Activated naive CD4-positive, alpha-beta T cell treated with anti-CD3 and anti-CD28 coated beads, Interleukin-2, amount 10 ng/mL, durations not matched to agents 7 days and 5 days (primary cell): ENCODE data around the gene MC1R.
"Not testable (repeated sequence)": the region's sequence is repeated elsewhere in the genome, so short reads cannot be mapped to it uniquely, and the experiment has no call there.

ENCODE experiments used
- CTCF ChIA-PET: fragments of 350-600 bp; sonication (Branson Sonifier 250); formaldehyde crosslinking; loops from one replicate; lab custom pipeline; 2021; ENCODE audit warnings: antibody characterized with exemption; lab: Charles Lee
- DNase-seq: peaks from one replicate; pipeline ENCODE4 v3.0.0-alpha.2; 2020
- H3K27ac Mint-ChIP-seq: one replicate; pipeline ENCODE4 v1.8.0; 2021; ENCODE audit warnings: mild to moderate bottlenecking, moderate library complexity, mixed read lengths
- H3K27me3 Mint-ChIP-seq: one replicate; pipeline ENCODE4 v1.8.0; 2021; ENCODE audit warnings: mild to moderate bottlenecking, mixed read lengths
- H3K36me3 Mint-ChIP-seq: one replicate; pipeline ENCODE4 v1.8.0; 2021; ENCODE audit warnings: mixed read lengths
- H3K4me1 Mint-ChIP-seq: one replicate; pipeline ENCODE4 v1.8.0; 2021; ENCODE audit warnings: mixed read lengths
- H3K4me3 Mint-ChIP-seq: one replicate; pipeline ENCODE4 v1.8.0; 2021; ENCODE audit warnings: mild to moderate bottlenecking, moderate library complexity, mixed read lengths
- H3K9me3 Mint-ChIP-seq: one replicate; pipeline ENCODE4 v1.8.0; 2021; ENCODE audit warnings: mixed read lengths

MC1R gene

DNA sequence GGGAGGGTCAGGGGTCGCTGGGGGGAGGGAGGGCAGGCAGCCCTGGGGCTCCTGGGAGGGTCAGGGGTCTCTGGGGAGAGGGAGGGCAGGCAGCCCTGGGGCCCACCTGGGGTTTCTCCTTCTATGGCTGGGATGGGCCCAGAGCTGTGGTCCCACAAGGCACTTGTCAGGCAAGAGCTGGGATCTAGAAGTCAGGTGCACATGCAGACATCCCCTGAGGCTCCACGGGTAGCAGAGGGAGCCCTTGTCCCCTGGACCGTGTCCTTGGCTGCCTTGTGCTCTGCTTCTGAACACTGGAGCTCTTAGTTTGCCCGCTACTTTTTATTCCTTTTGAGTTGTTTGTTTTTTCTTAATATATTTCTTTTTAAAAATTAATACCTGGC is 6.3 kb downstream of the MC1R start:
- H3K27ac Mint-ChIP-seq, result no peak overlapping the region
- DNase-seq, result no peak
- no peaks in the 10 kb centered on the region for H3K36me3 Mint-ChIP-seq
- peaks cover 86% of the 10 kb centered on the region for H3K27me3 Mint-ChIP-seq
- peaks cover 40% of the 10 kb centered on the region for H3K4me1 Mint-ChIP-seq
- CTCF ChIA-PET, result interaction anchor here (0.6 to 3.4 kb wide), 3 partner anchors 15 to 1232 kb away, joined by 3 to 16 read pairs (median 3); no protein-coding TSS in a partner anchor
- no peaks in the 10 kb centered on the region for H3K9me3 Mint-ChIP-seq
- H3K4me3 Mint-ChIP-seq, result no peak overlapping the region

DNA sequence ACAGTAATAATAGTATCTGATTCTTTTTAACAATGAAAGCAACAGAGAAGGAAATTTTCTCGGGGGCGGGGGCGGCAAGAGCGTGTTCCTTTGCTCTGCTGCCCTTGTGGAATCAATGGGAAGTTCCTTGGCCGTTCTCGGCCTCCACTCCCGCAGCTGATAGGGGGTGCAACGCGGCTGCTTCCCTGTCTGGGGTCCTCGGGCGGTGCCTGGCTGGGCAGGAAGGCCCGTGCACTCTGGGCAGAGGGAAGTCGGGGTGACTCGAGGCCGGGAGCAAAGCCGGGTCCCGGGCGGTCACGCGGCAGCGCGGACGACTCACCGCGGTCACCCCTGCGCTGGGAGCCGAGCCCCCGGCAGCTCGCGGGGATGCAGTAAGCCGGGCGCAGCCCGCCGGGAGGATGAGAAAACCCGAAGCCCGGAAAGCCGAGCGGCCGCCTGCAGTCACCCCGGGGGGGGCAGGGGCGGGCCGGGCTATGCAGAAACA is 7.0 kb downstream of the MC1R start:
- no peaks in the 10 kb centered on the region for H3K9me3 Mint-ChIP-seq
- peak overlapping the region; percentile 35 for H3K4me3 Mint-ChIP-seq
- H3K27ac Mint-ChIP-seq, result no peak overlapping the region
- H3K36me3 Mint-ChIP-seq, result no peaks in the 10 kb centered on the region
- CTCF ChIA-PET, result no interaction called here
- no peak for DNase-seq
- peaks cover 83% of the 10 kb centered on the region for H3K27me3 Mint-ChIP-seq
- peaks cover 33% of the 10 kb centered on the region for H3K4me1 Mint-ChIP-seq

DNA sequence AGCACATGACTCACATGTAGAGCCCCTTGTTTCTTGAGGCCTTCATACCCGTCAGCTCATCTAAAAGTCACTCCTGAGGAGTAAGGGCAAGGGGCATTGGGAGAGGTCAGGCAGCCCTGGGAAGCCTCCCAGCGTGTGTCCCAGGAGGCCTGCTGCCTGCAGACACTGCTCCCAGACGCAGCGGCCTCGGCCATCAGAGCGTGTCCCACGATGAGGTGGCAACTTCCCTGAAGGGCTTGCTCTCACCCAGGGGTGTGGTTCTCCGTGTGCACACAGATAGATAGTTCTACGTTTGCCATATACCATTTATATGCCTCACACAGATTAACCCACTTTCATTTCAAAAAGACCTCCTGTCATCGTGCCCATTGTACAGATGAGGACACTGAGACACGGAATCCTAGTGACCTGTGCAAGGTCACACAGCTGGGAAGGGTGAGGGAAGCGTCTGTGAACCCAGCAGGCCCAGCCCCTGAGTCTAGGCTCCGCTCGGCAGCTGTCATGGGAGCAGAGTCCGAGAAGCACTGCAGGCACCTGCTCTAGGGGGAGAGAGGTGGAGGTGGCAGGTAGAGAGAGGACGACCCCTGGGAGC is 12.7 kb downstream of the MC1R start:
- H3K27ac Mint-ChIP-seq, result no peak overlapping the region
- H3K36me3 Mint-ChIP-seq, result no peaks in the 10 kb centered on the region
- DNase-seq, result no peak
- H3K9me3 Mint-ChIP-seq, result no peaks in the 10 kb centered on the region
- CTCF ChIA-PET, result interaction anchor here (1.2 kb wide), 1 partner anchor 21 kb away, joined by 4 read pairs; no protein-coding TSS in a partner anchor
- peaks cover 3% of the 10 kb centered on the region for H3K4me1 Mint-ChIP-seq
- peaks cover 42% of the 10 kb centered on the region for H3K27me3 Mint-ChIP-seq
- H3K4me3 Mint-ChIP-seq, result no peak overlapping the region

DNA sequence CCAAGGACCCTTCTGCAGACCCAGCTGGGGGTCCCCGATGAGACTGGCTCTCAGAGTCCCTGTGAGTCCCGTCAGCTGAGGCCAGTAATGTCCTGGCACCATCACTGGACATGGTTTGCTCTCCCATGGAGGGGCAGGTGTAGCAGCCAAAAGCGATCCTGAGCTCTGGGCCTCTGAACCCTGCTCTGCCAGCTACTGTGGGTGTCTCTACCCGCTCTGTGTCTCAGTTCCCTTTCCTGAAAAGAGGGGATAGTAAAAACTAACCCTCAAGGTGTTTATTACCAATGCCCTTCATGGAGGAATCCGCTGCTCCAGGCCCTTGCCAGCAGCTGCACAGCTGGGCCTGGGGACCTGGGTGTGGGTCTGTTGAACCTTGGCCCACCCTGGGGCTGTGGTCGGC is 13.3 kb downstream of the MC1R start:
- Mint-ChIP-seq H3K4me3 (no peak overlapping the region), H3K27me3 (peaks cover 38% of the 10 kb centered on the region), H3K36me3 (no peaks in the 10 kb centered on the region), H3K27ac (no peak overlapping the region), H3K9me3 (no peaks in the 10 kb centered on the region), H3K4me1 (no peaks in the 10 kb centered on the region)
- no peak for DNase-seq
- CTCF ChIA-PET, result interaction anchor here (1.2 kb wide), 1 partner anchor 22 kb away, joined by 4 read pairs; no protein-coding TSS in a partner anchor

DNA sequence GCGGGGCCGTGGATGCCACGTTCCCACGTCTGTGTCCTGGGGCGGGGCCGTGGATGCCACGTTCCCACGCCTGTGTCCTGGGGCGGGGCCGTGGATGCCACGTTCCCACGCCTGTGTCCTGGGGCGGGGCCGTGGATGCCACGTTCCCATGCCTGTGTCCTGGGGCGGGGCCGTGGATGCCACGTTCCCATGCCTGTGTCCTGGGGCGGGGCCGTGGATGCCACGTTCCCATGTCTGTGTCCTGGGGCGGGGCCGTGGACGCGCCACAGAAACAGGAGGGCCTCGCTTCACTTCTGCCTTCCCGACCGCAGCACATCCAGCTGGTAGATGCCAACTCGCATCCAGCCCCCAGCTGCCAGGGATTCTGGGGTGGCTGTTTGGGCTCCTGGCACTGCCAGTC is 15.4 kb downstream of the MC1R start:
- H3K4me3 Mint-ChIP-seq, result not testable (repeated sequence)

DNA sequence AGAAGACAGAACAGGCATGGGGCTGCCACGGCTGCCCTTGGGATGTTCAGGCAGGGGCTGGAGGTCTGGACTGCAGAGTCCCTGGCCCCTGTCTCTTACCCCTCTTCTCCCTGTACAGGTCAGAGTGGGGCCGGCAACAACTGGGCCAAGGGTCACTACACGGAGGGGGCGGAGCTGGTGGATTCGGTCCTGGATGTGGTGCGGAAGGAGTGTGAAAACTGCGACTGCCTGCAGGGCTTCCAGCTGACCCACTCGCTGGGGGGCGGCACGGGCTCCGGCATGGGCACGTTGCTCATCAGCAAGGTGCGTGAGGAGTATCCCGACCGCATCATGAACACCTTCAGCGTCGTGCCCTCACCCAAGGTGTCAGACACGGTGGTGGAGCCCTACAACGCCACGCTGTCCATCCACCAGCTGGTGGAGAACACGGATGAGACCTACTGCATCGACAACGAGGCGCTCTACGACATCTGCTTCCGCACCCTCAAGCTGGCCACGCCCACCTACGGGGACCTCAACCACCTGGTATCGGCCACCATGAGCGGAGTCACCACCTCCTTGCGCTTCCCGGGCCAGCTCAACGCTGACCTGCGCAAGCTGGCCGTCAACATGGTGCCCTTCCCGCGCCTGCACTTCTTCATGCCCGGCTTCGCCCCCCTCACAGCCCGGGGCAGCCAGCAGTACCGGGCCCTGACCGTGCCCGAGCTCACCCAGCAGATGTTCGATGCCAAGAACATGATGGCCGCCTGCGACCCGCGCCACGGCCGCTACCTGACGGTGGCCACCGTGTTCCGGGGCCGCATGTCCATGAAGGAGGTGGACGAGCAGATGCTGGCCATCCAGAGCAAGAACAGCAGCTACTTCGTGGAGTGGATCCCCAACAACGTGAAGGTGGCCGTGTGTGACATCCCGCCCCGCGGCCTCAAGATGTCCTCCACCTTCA is 16.2 kb downstream of the MC1R start:
- Mint-ChIP-seq H3K27ac (no peak overlapping the region), H3K9me3 (no peaks in the 10 kb centered on the region), H3K27me3 (peaks cover 32% of the 10 kb centered on the region), H3K36me3 (no peaks in the 10 kb centered on the region), H3K4me1 (no peaks in the 10 kb centered on the region), H3K4me3 (no peak overlapping the region)
- CTCF ChIA-PET, result no interaction called here
- no peak for DNase-seq

More for the DNA sequence above, 15.4 kb downstream of the MC1R start:
- H3K27me3 Mint-ChIP-seq, result peaks cover 36% of the 10 kb centered on the region
- H3K9me3 Mint-ChIP-seq, H3K27ac Mint-ChIP-seq, CTCF ChIA-PET, H3K4me1 Mint-ChIP-seq, H3K36me3 Mint-ChIP-seq, DNase-seq: not testable (repeated sequence)

DNA sequence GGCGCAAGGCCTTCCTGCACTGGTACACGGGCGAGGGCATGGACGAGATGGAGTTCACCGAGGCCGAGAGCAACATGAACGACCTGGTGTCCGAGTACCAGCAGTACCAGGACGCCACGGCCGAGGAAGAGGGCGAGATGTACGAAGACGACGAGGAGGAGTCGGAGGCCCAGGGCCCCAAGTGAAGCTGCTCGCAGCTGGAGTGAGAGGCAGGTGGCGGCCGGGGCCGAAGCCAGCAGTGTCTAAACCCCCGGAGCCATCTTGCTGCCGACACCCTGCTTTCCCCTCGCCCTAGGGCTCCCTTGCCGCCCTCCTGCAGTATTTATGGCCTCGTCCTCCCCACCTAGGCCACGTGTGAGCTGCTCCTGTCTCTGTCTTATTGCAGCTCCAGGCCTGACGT is 17.0 kb downstream of the MC1R start:
- H3K4me3 Mint-ChIP-seq, H3K36me3 Mint-ChIP-seq, CTCF ChIA-PET, H3K27ac Mint-ChIP-seq, H3K4me1 Mint-ChIP-seq, H3K9me3 Mint-ChIP-seq, DNase-seq: not testable (repeated sequence)
- H3K27me3 Mint-ChIP-seq, result peaks cover 30% of the 10 kb centered on the region

DNA sequence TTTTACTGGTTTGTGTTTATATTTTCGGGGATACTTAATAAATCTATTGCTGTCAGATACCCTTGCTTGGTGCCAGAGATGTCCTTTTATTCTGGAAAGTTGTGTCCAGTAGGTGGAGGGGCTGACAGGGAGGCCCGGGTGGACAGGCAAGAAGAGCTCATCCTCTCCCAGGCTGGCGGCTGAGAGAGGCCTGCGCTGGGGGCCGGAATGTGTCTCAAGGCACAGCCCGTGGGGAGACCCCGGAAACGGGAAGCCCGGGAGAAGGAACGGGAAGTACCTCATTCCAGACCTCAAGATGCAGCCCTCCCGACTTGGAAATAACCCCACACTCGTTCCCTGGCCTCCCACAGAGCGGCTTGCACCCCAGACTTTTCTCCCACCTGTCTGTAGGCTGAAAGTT is 17.4 kb downstream of the MC1R start:
- H3K4me3 Mint-ChIP-seq, result no peak overlapping the region
- no peak overlapping the region for H3K27ac Mint-ChIP-seq
- CTCF ChIA-PET, result no interaction called here

DNA sequence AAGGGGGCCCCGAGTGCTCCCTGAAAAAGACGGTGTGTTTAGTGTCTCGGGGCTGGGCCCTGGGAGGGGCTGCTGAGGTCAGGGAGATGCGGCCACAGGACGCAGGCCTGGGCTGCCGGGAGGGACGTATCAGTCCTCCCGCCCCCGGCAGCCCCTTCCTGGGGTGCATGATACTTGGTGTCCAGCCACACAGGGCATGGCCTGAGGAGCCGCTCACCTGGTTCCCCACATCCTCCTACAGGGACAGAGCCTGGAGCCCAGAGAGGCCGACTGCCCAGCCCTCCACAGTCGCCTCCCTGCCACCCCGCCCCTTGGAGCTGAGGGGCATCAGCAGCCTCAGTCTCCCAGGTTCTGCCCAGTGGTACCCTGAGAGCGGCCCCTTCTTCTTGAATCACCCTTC is 17.8 kb downstream of the MC1R start:
- no peaks in the 10 kb centered on the region for H3K4me1 Mint-ChIP-seq
- H3K36me3 Mint-ChIP-seq, result no peaks in the 10 kb centered on the region
- no peak for DNase-seq
- H3K4me3 Mint-ChIP-seq, result no peak overlapping the region
- CTCF ChIA-PET, result no interaction called here
- no peaks in the 10 kb centered on the region for H3K9me3 Mint-ChIP-seq
- H3K27ac Mint-ChIP-seq, result no peak overlapping the region
- peaks cover 25% of the 10 kb centered on the region for H3K27me3 Mint-ChIP-seq

More for the DNA sequence above, 17.4 kb downstream of the MC1R start:
- H3K9me3 Mint-ChIP-seq, result no peaks in the 10 kb centered on the region
- H3K36me3 Mint-ChIP-seq, result no peaks in the 10 kb centered on the region
- no peak for DNase-seq
- no peaks in the 10 kb centered on the region for H3K4me1 Mint-ChIP-seq
- peaks cover 29% of the 10 kb centered on the region for H3K27me3 Mint-ChIP-seq

DNA sequence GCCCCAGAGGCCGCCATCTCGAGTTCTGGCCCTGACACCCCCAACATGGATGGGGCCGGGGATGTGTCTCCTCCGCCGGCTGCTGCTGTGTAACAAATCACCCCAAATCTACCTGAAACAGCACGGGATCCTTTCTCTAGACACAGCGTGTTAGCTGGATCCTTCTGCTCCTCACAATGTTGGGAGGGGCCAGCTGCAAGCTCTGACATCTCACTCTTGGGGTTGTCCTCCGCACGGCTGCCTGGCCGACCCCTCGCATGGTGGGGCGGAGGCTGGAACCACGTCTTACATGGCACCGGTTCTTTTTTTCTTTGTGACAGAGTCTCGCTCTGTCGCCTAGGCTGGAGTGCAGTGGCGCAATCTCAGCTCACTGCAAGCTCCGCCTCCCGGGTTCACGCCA is 18.3 kb downstream of the MC1R start:
- Mint-ChIP-seq H3K27ac (no peak overlapping the region), H3K27me3 (peaks cover 25% of the 10 kb centered on the region), H3K36me3 (no peaks in the 10 kb centered on the region), H3K9me3 (no peaks in the 10 kb centered on the region), H3K4me1 (no peaks in the 10 kb centered on the region), H3K4me3 (no peak overlapping the region)
- DNase-seq, result no peak
- CTCF ChIA-PET, result no interaction called here

DNA sequence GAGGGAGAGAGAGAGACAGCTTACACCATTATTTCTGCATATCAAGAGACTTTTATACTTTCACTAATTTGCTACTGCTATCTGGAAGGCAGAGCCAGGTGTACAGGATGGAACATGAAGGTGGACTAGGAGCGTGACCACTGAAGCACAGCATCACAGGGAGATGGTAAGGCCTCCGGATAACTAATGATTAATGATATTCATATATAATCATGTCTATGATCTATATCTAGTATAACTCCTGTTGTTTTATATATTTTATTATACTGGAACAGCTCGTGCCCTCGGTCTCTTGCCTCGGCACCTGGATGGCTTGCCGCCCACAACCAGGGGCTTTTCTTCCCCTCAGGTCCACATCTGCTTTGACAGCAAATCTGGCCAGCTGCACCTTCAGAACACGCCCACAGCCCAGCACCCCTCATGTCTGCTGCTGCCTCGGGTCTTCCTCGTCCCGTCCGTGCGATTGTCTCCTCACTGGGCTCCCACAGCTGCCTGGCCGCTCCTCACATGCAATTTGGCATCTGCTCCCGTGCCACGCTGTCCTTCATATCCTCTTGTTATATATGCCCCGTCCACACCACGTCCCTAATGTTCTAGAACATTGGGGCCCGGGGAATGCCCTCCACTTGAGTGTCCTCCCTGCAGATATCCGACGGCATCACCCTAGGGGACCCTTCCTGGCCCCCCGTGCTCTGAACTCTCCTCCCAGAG is 19.7 kb downstream of the MC1R start:
- DNase-seq, result no peak
- H3K36me3 Mint-ChIP-seq, result no peaks in the 10 kb centered on the region
- H3K4me1 Mint-ChIP-seq, result no peaks in the 10 kb centered on the region
- H3K9me3 Mint-ChIP-seq, result no peaks in the 10 kb centered on the region
- CTCF ChIA-PET, result no interaction called here
- peaks cover 34% of the 10 kb centered on the region for H3K27me3 Mint-ChIP-seq
- no peak overlapping the region for H3K27ac Mint-ChIP-seq
- H3K4me3 Mint-ChIP-seq, result no peak overlapping the region

DNA sequence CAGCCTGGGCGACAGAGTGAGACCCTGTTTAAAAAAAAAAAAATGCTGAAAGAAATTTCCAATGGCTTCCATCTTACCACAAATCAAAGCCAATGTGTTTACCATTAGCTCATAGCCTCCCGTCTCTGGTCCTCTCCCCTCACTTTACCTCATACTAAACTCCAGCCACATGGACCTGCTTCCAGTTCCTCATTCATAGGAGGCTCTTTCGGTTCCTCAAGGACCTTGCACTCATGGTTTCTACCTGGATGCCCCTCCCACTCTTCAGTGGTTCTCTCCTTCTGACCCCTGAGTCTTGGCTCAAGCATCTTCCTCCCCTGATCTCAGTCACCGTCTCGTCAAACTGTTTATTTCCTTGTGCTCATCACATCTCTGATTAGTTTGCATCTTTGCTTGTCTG is 26.1 kb downstream of the MC1R start:
- H3K27me3 Mint-ChIP-seq, result peaks cover 63% of the 10 kb centered on the region
- H3K4me1 Mint-ChIP-seq, result peaks cover 7% of the 10 kb centered on the region
- no peak overlapping the region for H3K27ac Mint-ChIP-seq
- CTCF ChIA-PET, result no interaction called here
- H3K9me3 Mint-ChIP-seq, result no peaks in the 10 kb centered on the region
- H3K4me3 Mint-ChIP-seq, result no peak overlapping the region
- DNase-seq, result no peak
- H3K36me3 Mint-ChIP-seq, result no peaks in the 10 kb centered on the region

DNA sequence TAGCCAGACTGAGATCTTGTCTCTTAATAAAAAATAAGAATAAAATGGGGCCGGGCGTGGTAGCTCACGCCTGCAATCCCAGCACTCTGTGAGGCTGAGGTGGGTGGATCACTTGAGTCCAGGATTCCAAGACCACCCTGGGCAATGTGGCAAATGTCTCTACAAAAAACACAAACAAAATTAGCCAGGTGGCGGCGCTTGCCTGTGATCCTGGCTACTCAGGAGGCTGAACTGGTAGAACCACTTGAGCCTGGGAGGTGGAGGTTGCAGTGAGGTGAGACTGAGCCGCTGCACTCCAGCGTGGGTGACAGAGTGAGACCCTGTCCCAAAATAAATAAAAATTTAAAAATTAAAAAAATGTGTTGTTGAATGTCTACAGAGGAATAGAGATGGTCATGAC is 27.0 kb downstream of the MC1R start:
- peaks cover 68% of the 10 kb centered on the region for H3K27me3 Mint-ChIP-seq
- CTCF ChIA-PET, result no interaction called here
- H3K9me3 Mint-ChIP-seq, result no peaks in the 10 kb centered on the region
- H3K4me3 Mint-ChIP-seq, result no peak overlapping the region
- H3K4me1 Mint-ChIP-seq, result peaks cover 12% of the 10 kb centered on the region
- H3K36me3 Mint-ChIP-seq, result no peaks in the 10 kb centered on the region
- no peak overlapping the region for H3K27ac Mint-ChIP-seq
- no peak for DNase-seq

DNA sequence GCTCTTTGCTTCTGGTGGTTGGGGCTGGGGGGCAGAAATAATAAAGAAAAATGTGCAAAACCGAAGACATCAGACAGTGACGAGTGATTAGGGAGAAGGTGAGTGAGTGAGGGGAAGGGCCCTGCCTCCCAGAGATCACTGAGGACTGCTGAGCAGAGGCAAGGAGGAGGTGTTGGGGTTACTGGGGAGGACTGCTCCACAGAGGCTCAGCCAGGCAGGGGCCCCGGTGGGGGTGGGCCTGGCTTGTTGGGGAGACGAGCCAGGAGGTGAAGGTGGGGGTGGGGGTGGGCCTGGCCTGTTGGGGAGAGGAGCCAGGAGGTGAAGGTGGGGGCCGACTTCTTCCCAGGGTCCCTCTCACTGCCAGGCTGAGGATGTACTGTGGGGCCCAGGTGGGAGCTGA is 27.9 kb downstream of the MC1R start:
- Mint-ChIP-seq H3K27me3 (peaks cover 65% of the 10 kb centered on the region), H3K36me3 (no peaks in the 10 kb centered on the region), H3K9me3 (no peaks in the 10 kb centered on the region), H3K4me1 (peaks cover 12% of the 10 kb centered on the region), H3K4me3 (no peak overlapping the region), H3K27ac (no peak overlapping the region)
- CTCF ChIA-PET, result no interaction called here
- no peak for DNase-seq
